ENCODE measurements around the gene TTLL4.

TTLL4 gene

DNA sequence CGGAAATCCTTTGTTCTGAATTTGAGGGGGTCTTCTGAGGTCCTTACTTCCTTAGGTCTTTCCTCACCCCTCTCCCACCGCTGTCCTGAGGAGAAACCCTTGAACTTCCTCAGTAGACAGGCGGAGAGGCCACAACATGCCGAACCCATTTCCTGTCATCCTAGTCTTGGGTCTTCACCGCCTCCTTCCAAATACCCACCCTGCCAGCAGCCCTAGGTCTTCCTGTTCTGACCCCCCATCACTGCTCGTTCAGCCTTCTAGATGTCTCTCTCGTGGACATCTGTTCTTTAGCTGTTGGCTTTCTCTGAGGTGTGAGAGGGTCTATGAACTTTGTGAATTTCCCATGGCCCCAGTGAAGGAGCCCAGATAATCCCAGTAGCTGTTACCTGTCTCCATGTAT is 44.1 kb downstream of the TTLL4 start:
- Histone ChIP-seq H4K20me1 (ENCODE audit: insufficient read depth, low read length, poor library complexity, severe bottlenecking) (no peaks in the 10 kb centered on the region), H3K36me3 (ENCODE audit: insufficient read depth, low read length) (peaks cover 57% of the 10 kb centered on the region; the same call in 1 of the 2 replicates), H3K9ac (ENCODE audit: low read depth, low read length, poor library complexity, severe bottlenecking) (no peak overlapping the region), H3F3A (ENCODE audit: low read depth) (no peaks in the 10 kb centered on the region), H2AFZ (ENCODE audit: low read length) (no peak overlapping the region), H3K4me1 (ENCODE audit: insufficient read depth, low read length, poor library complexity, severe bottlenecking) (no peaks in the 10 kb centered on the region), H3K79me2 (ENCODE audit: insufficient read depth, low read length) (no peaks in the 10 kb centered on the region), H3K4me2 (ENCODE audit: low read depth, low read length, poor library complexity, severe bottlenecking) (no peak overlapping the region), H3K9me3 (ENCODE audit: insufficient read depth, low read depth, low read length) (no peaks in the 10 kb centered on the region), H3K4me3 (ENCODE audit: low read length, poor library complexity, severe bottlenecking) (no peak overlapping the region), H3K9me2 (replicated peaks; ENCODE audit: low read depth, low read length) (no peaks in the 10 kb centered on the region), H3K27me3 (ENCODE audit: insufficient read depth, low read length, poor library complexity, severe bottlenecking) (no peaks in the 10 kb centered on the region)
- TF ChIP-seq, protein P1, sequence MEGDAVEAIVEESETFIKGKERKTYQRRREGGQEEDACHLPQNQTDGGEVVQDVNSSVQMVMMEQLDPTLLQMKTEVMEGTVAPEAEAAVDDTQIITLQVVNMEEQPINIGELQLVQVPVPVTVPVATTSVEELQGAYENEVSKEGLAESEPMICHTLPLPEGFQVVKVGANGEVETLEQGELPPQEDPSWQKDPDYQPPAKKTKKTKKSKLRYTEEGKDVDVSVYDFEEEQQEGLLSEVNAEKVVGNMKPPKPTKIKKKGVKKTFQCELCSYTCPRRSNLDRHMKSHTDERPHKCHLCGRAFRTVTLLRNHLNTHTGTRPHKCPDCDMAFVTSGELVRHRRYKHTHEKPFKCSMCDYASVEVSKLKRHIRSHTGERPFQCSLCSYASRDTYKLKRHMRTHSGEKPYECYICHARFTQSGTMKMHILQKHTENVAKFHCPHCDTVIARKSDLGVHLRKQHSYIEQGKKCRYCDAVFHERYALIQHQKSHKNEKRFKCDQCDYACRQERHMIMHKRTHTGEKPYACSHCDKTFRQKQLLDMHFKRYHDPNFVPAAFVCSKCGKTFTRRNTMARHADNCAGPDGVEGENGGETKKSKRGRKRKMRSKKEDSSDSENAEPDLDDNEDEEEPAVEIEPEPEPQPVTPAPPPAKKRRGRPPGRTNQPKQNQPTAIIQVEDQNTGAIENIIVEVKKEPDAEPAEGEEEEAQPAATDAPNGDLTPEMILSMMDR (conservative IDR thresholded peaks at IDR 0.05; ENCODE audit: low read length) = no peak
- no peak for TF ChIP-seq EZH2phosphoT487 (IDR thresholded peaks at IDR 0.05; ENCODE audit: borderline replicate concordance)

DNA sequence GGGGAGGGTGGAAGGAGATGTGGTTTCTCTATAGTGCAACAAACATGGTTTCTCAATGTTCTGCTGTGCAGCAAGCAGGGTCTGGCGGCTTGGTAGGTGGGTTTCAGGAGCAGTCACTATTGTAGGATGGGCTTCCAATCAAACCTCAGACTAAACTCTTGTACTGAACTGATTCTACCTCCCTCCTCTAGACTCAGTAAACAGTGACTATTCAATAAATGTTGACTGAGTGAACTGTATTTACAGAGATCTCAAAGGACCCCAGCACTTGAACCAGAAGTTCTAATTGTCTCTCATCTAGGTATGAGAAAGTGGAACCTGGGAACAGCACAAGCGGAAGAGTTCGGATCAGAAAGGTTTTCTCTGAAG is 44.5 kb downstream of the TTLL4 start:
- Histone ChIP-seq H3K9ac (ENCODE audit: low read depth, low read length, poor library complexity, severe bottlenecking) (no peak overlapping the region), H3F3A (ENCODE audit: low read depth) (no peaks in the 10 kb centered on the region), H3K36me3 (ENCODE audit: insufficient read depth, low read length) (peaks cover 53% of the 10 kb centered on the region; the same call in 1 of the 2 replicates), H3K4me2 (ENCODE audit: low read depth, low read length, poor library complexity, severe bottlenecking) (no peak overlapping the region), H3K79me2 (ENCODE audit: insufficient read depth, low read length) (no peaks in the 10 kb centered on the region), H3K9me2 (replicated peaks; ENCODE audit: low read depth, low read length) (no peaks in the 10 kb centered on the region), H2AFZ (ENCODE audit: low read length) (no peak overlapping the region), H3K4me3 (ENCODE audit: low read length, poor library complexity, severe bottlenecking) (no peak overlapping the region), H3K9me3 (ENCODE audit: insufficient read depth, low read depth, low read length) (no peaks in the 10 kb centered on the region), H4K20me1 (ENCODE audit: insufficient read depth, low read length, poor library complexity, severe bottlenecking) (no peaks in the 10 kb centered on the region), H3K4me1 (ENCODE audit: insufficient read depth, low read length, poor library complexity, severe bottlenecking) (no peaks in the 10 kb centered on the region), H3K27me3 (ENCODE audit: insufficient read depth, low read length, poor library complexity, severe bottlenecking) (no peaks in the 10 kb centered on the region)
- no peak for TF ChIP-seq EZH2phosphoT487 (IDR thresholded peaks at IDR 0.05; ENCODE audit: borderline replicate concordance)
- TF ChIP-seq, protein P1 (conservative IDR thresholded peaks at IDR 0.05; ENCODE audit: low read length) = no peak

DNA sequence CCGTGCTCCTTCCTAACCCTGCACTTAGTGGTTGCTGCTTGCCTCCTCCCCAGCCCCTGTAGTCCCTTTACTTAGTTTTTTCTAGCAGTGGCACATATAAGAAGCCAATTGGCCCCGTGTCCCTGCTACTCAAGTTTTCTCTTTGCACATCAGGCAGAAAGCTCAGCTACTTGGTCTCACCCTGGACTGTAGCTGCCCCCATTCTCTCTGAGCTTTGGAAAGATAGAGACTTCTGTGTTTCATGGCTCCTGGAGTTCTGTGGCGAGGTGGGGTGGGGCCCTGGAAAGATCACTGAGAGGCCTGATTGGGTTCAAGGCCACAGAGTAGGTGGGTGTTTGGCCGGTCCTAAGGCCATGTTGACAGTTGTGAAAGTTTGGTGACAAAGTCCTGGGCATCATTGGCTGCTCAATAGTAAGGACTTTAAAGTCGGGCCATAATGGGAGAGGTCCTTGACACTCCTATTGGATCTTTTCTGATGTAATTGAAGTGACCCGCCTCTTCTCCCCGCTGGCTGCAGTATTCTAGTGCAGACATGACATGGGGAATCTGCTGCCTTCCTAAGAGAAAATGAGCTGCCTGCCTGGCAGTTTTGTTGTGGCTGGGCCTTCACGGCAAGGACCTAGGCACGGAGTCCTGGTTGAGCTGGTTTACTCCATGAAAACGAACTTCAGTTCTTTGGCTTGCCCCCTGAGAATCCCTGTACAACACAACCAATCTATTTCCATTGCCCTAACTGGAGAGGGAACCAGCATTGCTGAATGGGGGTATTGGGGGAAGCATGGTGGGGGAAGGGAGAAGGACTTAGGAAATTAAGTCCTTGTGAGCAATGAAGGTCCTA is 45.2 kb downstream of the TTLL4 start:
- H3K4me3 ChIP-seq (ENCODE audit: low read length, poor library complexity, severe bottlenecking) = no peak overlapping the region
- no peaks in the 10 kb centered on the region for H3K79me2 ChIP-seq (ENCODE audit: insufficient read depth, low read length)
- H3K9me2 ChIP-seq (replicated peaks; ENCODE audit: low read depth, low read length) = no peaks in the 10 kb centered on the region
- no peaks in the 10 kb centered on the region for H4K20me1 ChIP-seq (ENCODE audit: insufficient read depth, low read length, poor library complexity, severe bottlenecking)
- H2AFZ ChIP-seq (ENCODE audit: low read length) = no peak overlapping the region
- H3K9ac ChIP-seq (ENCODE audit: low read depth, low read length, poor library complexity, severe bottlenecking) = no peak overlapping the region
- H3K4me1 ChIP-seq (ENCODE audit: insufficient read depth, low read length, poor library complexity, severe bottlenecking) = no peaks in the 10 kb centered on the region
- TF ChIP-seq, protein P1 (conservative IDR thresholded peaks at IDR 0.05; ENCODE audit: low read length) = no peak
- no peak for TF ChIP-seq EZH2phosphoT487 (IDR thresholded peaks at IDR 0.05; ENCODE audit: borderline replicate concordance)
- no peaks in the 10 kb centered on the region for H3K27me3 ChIP-seq (ENCODE audit: insufficient read depth, low read length, poor library complexity, severe bottlenecking)
- no peak overlapping the region for H3K4me2 ChIP-seq (ENCODE audit: low read depth, low read length, poor library complexity, severe bottlenecking)
- H3F3A ChIP-seq (ENCODE audit: low read depth) = no peaks in the 10 kb centered on the region
- no peaks in the 10 kb centered on the region for H3K9me3 ChIP-seq (ENCODE audit: insufficient read depth, low read depth, low read length)
- peaks cover 47% of the 10 kb centered on the region; the same call in 1 of the 2 replicates for H3K36me3 ChIP-seq (ENCODE audit: insufficient read depth, low read length)

All from Loucy (cell line).